GM18505 (cell line): Measurements from ENCODE around the gene PYGM.

Experiments
- ATAC-seq: cut with Tn5 transposase; IDR thresholded peaks from one replicate; pipeline ENCODE4 v1.9.1; 2021; ENCODE audit not compliant: unreplicated experiment
- POLR2A ChIP-seq: IDR thresholded peaks from 4 replicates; pipeline ENCODE4 v1.6.1; 2011; ENCODE audit warnings: borderline replicate concordance; ENCODE audit not compliant: insufficient read depth, insufficient read length; ENCODE audit errors: extremely low read depth

Gene PYGM

DNA sequence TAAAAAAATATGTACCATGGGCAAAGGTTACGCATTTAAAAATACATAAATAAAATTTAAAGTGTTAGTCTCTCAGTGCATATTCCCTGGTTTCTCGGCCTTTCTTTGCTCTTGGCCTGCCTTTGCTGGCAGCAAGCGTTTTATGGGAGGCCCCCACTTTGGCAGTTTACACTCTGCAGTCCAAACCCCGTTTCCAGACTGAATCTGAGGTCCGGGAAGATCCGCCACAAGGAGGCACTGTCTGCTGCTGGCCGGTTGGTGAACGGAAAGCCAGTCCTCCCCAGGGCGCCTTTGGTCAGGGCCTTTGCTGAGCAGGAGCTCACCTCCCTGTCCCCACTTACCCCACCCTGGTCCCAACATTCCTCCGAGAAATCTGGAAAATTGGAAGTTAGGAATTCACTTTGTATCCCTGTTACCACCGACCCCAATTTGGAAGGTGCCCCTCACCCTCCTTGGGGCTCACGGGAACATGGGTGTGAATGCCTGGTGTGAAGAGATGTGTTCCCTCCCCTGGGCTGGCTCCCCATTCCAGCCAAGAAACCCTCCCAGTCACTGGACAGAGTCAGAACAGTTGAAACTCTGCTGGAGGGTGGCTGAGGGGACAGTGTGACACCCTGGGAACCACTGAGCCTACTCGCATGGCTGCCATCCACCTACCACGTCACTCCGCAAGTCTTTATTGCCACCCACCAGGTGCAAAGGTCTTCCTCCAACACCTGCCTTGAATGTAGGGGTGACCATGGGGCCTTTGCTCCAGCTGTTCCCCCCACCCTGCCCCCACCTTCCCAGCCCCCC lies 27.9 kb upstream of the PYGM start:
- no peak for ATAC-seq

DNA sequence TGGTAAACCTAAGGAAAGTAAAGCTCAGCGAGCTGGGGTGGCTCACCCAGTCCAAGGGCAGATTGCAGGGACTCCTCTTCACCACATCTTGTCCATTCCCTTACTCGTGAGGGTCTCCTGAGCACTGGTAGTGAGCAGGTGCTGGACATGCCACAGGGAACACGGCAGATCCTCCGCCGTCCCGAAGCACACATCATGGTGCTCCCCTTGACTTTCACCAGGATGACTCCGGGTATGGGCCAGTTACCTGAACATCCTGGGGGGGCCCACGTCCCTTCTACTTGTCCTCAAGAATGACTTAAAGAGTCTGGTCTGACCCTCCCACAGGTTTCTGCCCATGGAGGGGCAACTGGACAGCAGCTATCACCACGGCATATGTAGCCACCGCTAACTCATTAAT lies 26.5 kb upstream of the PYGM start:
- no peak for TF ChIP-seq POLR2A
- no peak for ATAC-seq

More for the DNA sequence above, 27.9 kb upstream of the PYGM start:
- peak; percentile 15 for TF ChIP-seq POLR2A

DNA sequence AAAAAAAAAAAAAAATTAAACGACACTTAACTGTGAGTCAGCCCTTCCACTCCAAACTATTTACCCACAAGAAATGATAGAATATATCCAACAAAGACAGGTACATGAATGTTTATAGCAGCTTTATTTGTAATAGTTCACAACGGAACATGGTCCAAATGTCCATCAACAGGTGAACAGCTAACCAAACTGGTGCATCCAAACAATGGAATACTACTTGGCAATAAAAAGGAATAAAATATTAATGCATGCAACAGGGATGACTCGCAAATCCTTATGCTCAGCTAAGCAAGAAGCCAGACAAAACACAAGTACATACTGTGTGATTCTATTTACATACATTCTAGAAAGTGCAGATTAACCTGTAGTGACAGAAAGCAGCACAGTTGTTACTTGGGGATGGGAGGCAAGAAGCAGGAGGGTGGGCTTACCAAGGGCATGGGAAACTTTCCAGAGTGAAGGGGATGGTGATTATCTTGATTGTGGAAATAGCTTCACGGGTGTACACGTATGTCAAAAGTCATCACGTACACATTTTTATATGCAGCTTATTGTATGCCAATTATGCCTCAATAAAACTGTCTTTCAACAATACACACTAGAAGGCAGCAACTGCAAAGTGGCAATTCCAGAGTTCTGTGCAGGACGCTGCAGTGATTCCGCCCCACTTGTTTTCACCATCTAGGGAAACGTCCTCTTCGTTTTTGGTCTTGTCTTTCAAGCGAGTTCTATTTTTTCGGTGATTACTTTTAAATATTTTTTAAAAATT lies 25.2 kb upstream of the PYGM start:
- no peak for ATAC-seq
- no peak for TF ChIP-seq POLR2A

DNA sequence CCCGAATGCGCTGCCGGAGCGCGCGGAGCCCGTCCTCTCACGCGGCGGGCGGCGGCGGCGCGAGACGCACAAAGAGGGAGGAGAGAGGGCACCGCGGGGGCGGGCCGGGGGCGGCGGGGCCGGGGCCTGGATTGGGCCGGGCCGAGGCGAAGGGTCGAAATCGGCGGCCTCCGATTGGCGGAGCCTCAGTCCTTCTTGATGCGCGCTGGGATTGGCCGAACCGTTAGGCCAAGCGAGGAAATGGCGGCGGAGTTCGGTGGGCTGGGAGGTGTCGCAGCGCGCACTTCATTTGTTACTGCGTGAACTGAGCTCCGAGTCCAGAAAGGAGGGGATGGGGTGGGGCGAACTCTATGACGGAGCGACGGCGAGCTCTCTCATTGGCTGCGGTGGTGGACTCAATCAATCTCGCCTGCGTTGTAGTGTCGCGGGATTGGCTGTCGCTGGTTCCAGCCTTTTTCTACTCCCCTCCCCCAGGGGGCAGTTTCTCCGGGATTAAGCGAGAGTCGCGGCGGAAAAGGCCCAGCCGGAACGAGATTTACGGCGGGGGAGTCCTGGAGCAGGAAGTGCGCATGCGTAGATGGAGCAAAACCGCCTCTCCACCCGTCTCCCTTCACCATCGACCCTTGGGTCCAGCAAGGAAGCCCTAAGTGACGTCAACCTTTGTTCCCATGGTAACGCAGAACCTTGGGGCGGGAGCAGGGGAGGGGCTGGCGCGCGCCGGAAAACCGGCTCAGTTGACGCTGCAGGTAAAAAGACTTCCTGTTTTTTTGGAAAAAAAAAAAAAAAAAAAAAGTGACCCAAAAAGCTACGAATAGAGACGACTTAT lies 18.9 kb upstream of the PYGM start, which contains the start of gene SF1:
TSS of gene SF1 (minus strand) at position 70 of the 826 bp plus-strand sequence. CDS start 150 bp downstream, outside the sequence.
- peak; percentile 80 for TF ChIP-seq POLR2A
- peak; percentile 66 for ATAC-seq

DNA sequence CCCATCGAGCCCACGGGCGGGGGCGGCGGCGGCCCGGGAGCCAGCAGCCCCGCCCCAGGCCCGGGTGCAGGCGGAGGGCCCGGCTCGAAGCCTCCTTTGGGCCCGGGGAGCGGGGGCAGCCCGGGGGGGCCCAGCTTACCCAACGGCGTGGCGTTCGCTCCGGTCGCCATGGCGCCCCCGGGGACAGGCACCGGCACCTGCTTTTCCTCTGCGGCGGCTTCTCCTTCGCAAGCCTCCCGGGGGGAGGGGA lies 18.4 kb upstream of the PYGM start:
- TF ChIP-seq POLR2A = no peak
- peak; percentile 29 for ATAC-seq

DNA sequence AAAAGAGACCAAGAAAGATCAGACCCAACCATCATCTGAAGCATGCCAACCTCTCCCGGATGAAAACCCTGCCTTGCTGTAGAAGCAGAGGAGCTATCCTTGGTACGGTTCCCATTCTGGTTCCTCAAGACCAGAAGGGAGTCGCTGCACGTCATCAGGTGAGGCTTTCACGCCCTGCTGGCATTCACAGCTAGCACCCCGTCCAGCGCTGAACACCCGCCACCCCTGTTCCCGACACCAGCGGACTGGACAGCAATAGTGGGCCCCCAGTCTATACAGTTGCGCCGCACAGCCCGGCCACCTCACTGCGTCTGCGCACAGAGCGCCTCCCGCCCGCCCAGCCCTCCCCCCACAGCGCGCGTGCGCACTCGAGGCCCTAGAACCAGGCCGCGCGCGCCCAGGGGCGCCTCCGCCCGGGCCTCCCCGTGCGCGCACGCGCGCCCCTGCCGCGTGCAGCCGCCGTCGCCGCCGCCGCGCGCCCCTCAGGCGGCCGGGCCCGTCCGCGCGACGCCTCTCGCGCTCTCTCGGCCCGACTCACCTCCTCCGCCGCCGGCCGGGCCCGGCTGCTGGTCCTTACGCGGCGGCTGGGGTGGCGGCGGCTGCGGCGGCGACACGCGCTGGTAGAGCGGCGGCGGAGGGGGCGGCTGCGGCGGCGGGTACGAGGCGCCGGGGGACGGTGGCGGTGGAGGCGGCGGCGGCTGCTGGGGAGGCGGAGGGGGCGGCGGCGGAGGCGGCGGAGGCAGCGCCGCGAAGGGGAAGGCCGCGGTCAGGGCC lies 17.9 kb upstream of the PYGM start:
- TF ChIP-seq POLR2A = no peak
- ATAC-seq = peak; percentile 29

DNA sequence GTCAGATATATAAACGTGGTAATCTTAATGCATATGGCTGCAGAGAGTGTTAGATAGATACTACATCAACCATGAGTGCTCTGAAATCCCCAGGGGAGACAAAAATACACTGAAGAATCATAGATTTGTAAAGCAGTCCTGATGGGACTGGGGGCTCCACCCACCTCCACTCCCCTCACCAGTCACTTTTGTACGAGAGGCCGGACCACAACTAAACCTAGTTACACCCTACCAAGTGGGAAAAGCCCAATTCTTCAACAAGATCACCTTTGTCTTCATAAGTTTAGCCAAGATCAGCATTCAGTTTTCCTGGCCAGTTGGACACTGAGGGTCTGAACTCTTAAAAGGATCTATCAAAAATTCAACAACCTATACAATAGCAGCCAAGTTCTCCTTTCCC lies 17.1 kb upstream of the PYGM start:
- no peak for TF ChIP-seq POLR2A
- no peak for ATAC-seq

DNA sequence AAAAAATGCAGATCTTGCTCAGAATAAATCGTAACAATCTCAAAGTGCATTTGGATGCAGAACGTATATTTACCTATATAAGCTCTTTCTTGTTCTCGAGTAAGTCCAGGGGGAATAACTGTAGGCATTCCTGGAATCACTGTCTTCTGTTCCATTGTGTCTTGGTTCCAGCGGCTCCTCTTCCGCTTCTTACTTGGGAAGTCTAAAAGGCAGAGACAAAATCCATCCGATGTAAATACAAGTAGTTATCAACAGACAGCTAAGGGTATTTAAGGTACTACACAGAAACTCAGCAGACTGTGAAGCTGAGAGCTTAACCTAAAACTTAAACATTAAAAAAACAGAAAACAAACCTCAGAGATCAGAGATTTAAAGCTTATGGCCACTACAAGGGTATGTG lies 16.7 kb upstream of the PYGM start:
- no peak for ATAC-seq
- peak; percentile 4 for TF ChIP-seq POLR2A

DNA sequence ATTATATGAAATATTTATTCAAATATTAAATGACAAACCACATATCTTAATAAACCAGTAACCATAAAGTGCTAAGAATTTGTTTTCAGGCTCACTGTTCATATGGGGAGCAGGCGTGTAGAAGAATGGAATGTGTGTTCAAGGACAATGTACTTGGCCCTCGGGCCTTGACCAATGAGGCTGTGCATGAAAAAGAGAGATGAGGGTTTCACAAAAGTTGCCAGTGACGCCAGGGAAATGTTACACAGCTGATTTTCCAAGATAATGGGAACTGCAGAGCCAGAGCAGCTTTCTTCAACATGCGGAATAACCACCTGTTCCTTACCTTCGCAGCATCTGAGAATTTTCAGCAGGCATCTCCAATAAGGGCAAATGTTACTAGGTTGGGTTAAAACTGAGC lies 14.4 kb upstream of the PYGM start:
- no peak for ATAC-seq
- TF ChIP-seq POLR2A = no peak

DNA sequence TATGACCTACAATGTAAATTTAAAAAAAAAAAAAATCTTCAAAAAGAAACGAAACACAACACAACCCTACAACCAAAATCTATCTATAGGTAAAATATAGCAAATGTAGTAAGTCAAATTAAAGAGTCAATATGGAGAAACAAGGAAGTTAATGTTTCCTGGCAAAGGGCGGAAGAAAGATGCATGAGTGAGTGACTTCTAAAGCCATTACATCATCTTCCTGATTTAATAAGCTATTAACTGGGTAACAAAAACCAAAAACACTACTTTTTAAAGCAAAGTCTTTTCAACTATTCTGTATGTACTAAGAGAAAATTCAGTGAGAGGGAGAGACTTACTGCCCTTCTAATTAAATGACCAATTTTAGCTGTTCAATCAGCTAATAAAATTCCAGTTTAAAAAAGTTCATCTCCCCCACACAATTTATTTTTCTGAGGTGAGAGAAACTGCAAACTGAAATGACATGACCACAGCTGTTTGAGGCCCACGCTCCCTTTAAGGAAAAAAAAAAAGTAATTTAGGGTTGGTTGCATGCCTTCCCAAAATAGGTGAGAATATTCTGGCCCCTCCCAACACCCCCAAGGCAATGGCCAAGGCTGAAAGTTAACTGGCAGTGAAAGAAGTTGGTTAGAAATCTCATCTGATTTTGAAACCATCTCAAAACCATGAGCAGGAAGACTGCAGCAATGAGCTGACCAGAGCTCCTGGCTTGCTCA lies 12.7 kb upstream of the PYGM start:
- ATAC-seq = no peak
- no peak for TF ChIP-seq POLR2A

DNA sequence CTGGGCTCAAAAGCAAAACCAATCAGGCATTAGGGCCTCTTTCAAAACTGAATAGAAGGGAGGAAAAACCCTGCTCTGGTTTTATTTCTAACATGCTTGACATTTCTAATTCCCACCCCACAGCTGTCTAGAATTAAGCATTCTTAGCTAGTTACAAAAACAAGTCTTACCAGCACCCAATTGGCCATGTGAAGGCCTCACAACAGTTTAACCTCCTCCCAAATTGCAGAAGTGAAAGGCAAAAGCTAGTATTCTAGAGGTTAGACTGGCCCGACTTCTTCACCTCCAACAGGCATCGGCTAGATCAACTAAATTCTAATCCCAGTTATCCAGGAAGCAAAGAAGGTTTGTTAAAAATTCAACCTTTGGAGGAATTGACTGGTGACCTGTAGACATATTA lies 12.1 kb upstream of the PYGM start:
- TF ChIP-seq POLR2A = no peak
- no peak for ATAC-seq

DNA sequence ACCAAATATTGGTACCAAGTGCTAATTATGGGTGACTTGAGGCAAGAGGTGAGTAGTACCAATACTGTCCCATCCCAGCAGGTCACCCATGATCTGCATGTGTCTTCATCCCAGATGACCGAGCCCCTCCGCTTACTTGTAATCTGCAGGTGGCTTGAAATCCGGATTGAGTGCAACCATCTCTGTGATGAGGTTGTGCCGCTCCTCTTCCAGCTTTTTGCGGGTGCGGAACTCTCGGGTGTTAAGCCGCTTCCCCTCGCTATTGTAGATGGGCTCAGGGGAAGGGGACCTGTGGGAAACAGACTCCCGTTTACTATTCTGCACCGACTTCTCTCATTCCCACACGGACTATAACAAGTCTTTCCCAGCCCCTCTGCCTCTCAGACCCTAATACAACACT lies 10.3 kb upstream of the PYGM start:
- no peak for ATAC-seq
- no peak for TF ChIP-seq POLR2A
